Liver (tissue), 9 donors: ENCODE data around the gene GPRIN3. TPM values are rescaled to one million over a fixed set of nuclear protein-coding genes. Genes with fewer than 3 reads are reported as not detected.
"Not testable (repeated sequence)": the region's sequence is repeated elsewhere in the genome, so short reads cannot be mapped to it uniquely, and the experiment has no call there.

ENCODE experiments used
- DNase-seq: peaks from one replicate; pipeline ENCODE4 v3.0.0-alpha.2; 2017; ENCODE audit warnings: low spot score
- H3K27ac ChIP-seq, 2 donors: one replicate each; pipeline ENCODE4 v1.7.0; 2013; ENCODE audit warnings: inconsistent platforms in 2 of 2, low read length in 2 of 2, control low read depth in 1 of 2, low read depth in 1 of 2, mild to moderate bottlenecking in 1 of 2
- H3K27me3 ChIP-seq, 4 donors: one replicate each; pipeline versions ENCODE4 v1.6.1 to v1.7.0; 2013; ENCODE audit warnings: low read length in 3 of 4, inconsistent platforms in 1 of 4, mild to moderate bottlenecking in 1 of 4, moderate library complexity in 1 of 4; ENCODE audit not compliant: control insufficient read depth in 4 of 4, insufficient read depth in 4 of 4
- H3K36me3 ChIP-seq, 4 donors: one replicate each; pipeline versions ENCODE4 v1.6.1 to v1.7.0; 2013; ENCODE audit warnings: low read length in 3 of 4, mild to moderate bottlenecking in 3 of 4, low read depth in 1 of 4, moderate library complexity in 1 of 4; ENCODE audit not compliant: control insufficient read depth in 4 of 4, insufficient read depth in 3 of 4
- H3K4me1 ChIP-seq, 4 donors: one replicate each; pipeline versions ENCODE4 v1.6.1 to v1.7.0; 2013; ENCODE audit warnings: low read length in 3 of 4, mild to moderate bottlenecking in 3 of 4, moderate library complexity in 1 of 4; ENCODE audit not compliant: control insufficient read depth in 4 of 4, insufficient read depth in 4 of 4
- H3K4me3 ChIP-seq, 3 donors: one replicate each; pipeline versions ENCODE4 v1.6.1 to v1.7.0; 2013; ENCODE audit warnings: low read length in 3 of 3, control low read depth in 1 of 3, low read depth in 1 of 3, mild to moderate bottlenecking in 1 of 3
- H3K9ac ChIP-seq, 2 donors: one replicate each; pipeline ENCODE4 v1.7.0; 2013; ENCODE audit warnings: low read length in 2 of 2, mild to moderate bottlenecking in 2 of 2, moderate library complexity in 2 of 2, control low read depth in 1 of 2, low read depth in 1 of 2
- H3K9me3 ChIP-seq, 4 donors: one replicate each; pipeline versions ENCODE4 v1.6.1 to v1.7.0; 2013; ENCODE audit warnings: low read length in 3 of 4; ENCODE audit not compliant: control insufficient read depth in 4 of 4
- ATF3 ChIP-seq: IDR thresholded peaks from 2 replicates; pipeline ENCODE4 v1.6.1; 2016; ENCODE audit warnings: antibody characterized with exemption
- CTCF ChIP-seq: fragments of 150-350 bp; IDR thresholded peaks from 2 replicates; pipeline ENCODE4 v1.5.1; 2017; ENCODE audit warnings: improper control_type of control experiment, low read depth, low read length; ENCODE audit not compliant: missing input control
- EGR1 ChIP-seq, 2 donors: IDR thresholded peaks; 2 replicates each; pipeline ENCODE4 v1.6.1; 2016 to 2018; ENCODE audit warnings: antibody characterized with exemption in 2 of 2, low read depth in 2 of 2
- FOXA1 ChIP-seq: IDR thresholded peaks from 2 replicates; pipeline ENCODE4 v1.6.1; 2016; ENCODE audit warnings: antibody characterized with exemption
- FOXA2 ChIP-seq: IDR thresholded peaks from 2 replicates; pipeline ENCODE4 v1.6.1; 2016; ENCODE audit warnings: antibody characterized with exemption
- GABPA ChIP-seq, 2 donors: IDR thresholded peaks in 1 of 2; conservative IDR thresholded peaks in 1 of 2; 2 replicates each; pipeline ENCODE4 v1.6.1; 2016; ENCODE audit warnings: antibody characterized with exemption in 2 of 2, mild to moderate bottlenecking in 1 of 2, moderate library complexity in 1 of 2
- HNF4A ChIP-seq, 2 donors: conservative IDR thresholded peaks; 2 replicates each; pipeline ENCODE4 v1.6.1; 2016; ENCODE audit warnings: antibody characterized with exemption in 2 of 2, mild to moderate bottlenecking in 2 of 2
- HNF4G ChIP-seq: IDR thresholded peaks from 2 replicates; pipeline ENCODE4 v1.6.1; 2016; ENCODE audit warnings: antibody characterized with exemption
- JUND ChIP-seq, 2 donors: IDR thresholded peaks; 2 replicates each; pipeline ENCODE4 v1.6.1; 2016; ENCODE audit warnings: antibody characterized with exemption in 2 of 2
- MAX ChIP-seq: IDR thresholded peaks from 2 replicates; pipeline ENCODE4 v1.6.1; 2016; ENCODE audit warnings: antibody characterized with exemption
- RAD21 ChIP-seq, 2 donors: IDR thresholded peaks; 2 replicates each; pipeline ENCODE4 v1.6.1; 2016; ENCODE audit warnings: antibody characterized with exemption in 2 of 2, mild to moderate bottlenecking in 2 of 2
- REST ChIP-seq: IDR thresholded peaks from 2 replicates; pipeline ENCODE4 v1.6.1; 2016; ENCODE audit warnings: antibody characterized with exemption, mild to moderate bottlenecking
- RXRA ChIP-seq, 2 donors: IDR thresholded peaks; 2 replicates each; pipeline ENCODE4 v1.6.1; 2017 to 2018; ENCODE audit warnings: antibody characterized with exemption in 2 of 2, mild to moderate bottlenecking in 1 of 2
- SP1 ChIP-seq: IDR thresholded peaks from 2 replicates; pipeline ENCODE4 v1.6.1; 2018; ENCODE audit warnings: antibody characterized with exemption, mild to moderate bottlenecking
- TAF1 ChIP-seq: conservative IDR thresholded peaks from 2 replicates; pipeline ENCODE4 v1.6.1; 2016; ENCODE audit warnings: antibody characterized with exemption, mild to moderate bottlenecking
- YY1 ChIP-seq: IDR thresholded peaks from 2 replicates; pipeline ENCODE4 v1.6.1; 2016; ENCODE audit warnings: antibody characterized with exemption, mild to moderate bottlenecking
- ZBTB33 ChIP-seq: IDR thresholded peaks from 2 replicates; pipeline ENCODE4 v1.6.1; 2016; ENCODE audit warnings: antibody characterized with exemption
- WGBS: extraction: QIAGEN DNeasy Blood & Tissue Kit; methylation state at CpG from one replicate; pipeline ENCODE4 v1.1.7; 2013; 5-methylcytosine and 5-hydroxymethylcytosine counted together
- polyA plus RNA-seq, 2 donors: library from polyadenylated mRNA; stranded (reverse) in 1 of 2; unstranded in 1 of 2; fragments of 200-250 nt in 1 of 2; fragments of >200 nt in 1 of 2; fragmentation: Nextera tagmentation in 1 of 2; extraction: Ambion mirVana in 1 of 2; gene quantifications; one replicate each; pipeline versions ENCODE4 v1.2.1 to v1.2.3, GENCODE V29; 2013 to 2015
- total RNA-seq, 2 donors: library from RNA; depleted of rRNA; stranded (reverse); fragments of >200 nt; gene quantifications; one replicate each; pipeline ENCODE4 v1.2.3, GENCODE V29; 2014
- donor health status: healthy.
- donor health status: healthy.
- donor health status: healthy.
- donor health status: healthy.
- donor health status: healthy.

Gene GPRIN3
- total and polyA plus RNA-seq, 4 donors = 0.25 to 1.5 (median 0.95) TPM

- WGBS = 71% methylated on average over 1 of the region's 1 CpG
These were observed 3.8 kb upstream of the GPRIN3 start for GRCh38 chr4:89311433-89311832.

GRCh38 chr4:89309154-89309553 lies 1.6 kb upstream of the GPRIN3 start:
- not testable (repeated sequence) for H3K4me3 ChIP-seq, H3K27me3 ChIP-seq, DNase-seq, H3K36me3 ChIP-seq, H3K9ac ChIP-seq, H3K9me3 ChIP-seq, H3K27ac ChIP-seq
- peaks cover 0 to 24% (median 7%) of the 10 kb centered on the region in 4 donors for H3K4me1 ChIP-seq
- WGBS = 98% methylated on average over 5 of the region's 5 CpGs

More at GRCh38 chr4:89311433-89311832, 3.8 kb upstream of the GPRIN3 start:
- Histone ChIP-seq H3K4me1 (peaks cover 0 to 14% (median 5%) of the 10 kb centered on the region in 4 donors), H3K27ac (no peak overlapping the region), H3K36me3 (no peaks in the 10 kb centered on the region), H3K9me3 (no peaks in the 10 kb centered on the region), H3K4me3 (no peak overlapping the region), H3K27me3 (no peaks in the 10 kb centered on the region), H3K9ac (no peak overlapping the region)
- TF ChIP-seq HNF4G (no peak), CTCF (no peak), TAF1 (no peak), GABPA (IDR thresholded peaks at IDR 0.05 in 1 of 2, conservative IDR thresholded peaks at IDR 0.05 in 1 of 2) (no peak), SP1 (no peak), REST (no peak), HNF4A (conservative IDR thresholded peaks at IDR 0.05) (no peak), YY1 (no peak), EGR1 (IDR thresholded peaks at IDR 0.05; ENCODE audit: low read depth in 2 of 2) (no peak), MAX (no peak), FOXA1 (no peak), ZBTB33 (no peak), RXRA (IDR thresholded peaks at IDR 0.05) (no peak), RAD21 (IDR thresholded peaks at IDR 0.05) (no peak), FOXA2 (no peak), JUND (IDR thresholded peaks at IDR 0.05) (no peak), ATF3 (no peak)
- DNase-seq = no peak
